ENCODE data around the gene HSPA6.

GRCh38 chr1:161511018-161511755 is 13.2 kb upstream of the HSPA6 start:
- TF ChIP-seq GATA2 (IDR thresholded peaks at IDR 0.05; ENCODE audit: low read depth, low read length) (no peak), GATA3 (IDR thresholded peaks at IDR 0.05; ENCODE audit: low read depth, low read length) (no peak)

Measured in SH-SY5Y (cell line).